ENCODE results near the gene IL4R. TPM values are rescaled to one million over a fixed set of nuclear protein-coding genes. Genes with fewer than 3 reads are reported as not detected.

Gene IL4R
- total RNA-seq, 1 experiment from 2014 or later: 99.0 TPM

DNA sequence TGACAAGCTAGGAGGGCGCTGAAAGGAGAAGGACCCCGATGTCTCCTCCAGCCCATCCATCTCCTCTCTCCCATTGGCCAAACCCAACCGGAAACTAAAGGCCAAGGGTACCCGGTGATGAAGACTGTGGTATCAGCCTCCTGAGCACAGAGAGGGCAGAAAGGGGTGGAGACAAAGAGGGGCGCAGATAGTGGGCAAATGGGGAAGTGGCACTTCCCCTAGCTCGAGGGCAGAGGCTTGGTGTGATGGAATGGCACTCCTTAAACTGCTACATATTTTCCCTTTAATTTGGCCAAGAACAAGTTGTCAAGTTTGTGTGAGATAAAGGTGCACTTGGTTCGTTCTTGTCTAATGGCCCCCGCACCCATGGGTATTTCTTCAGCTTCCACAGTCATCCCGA lies 27.8 kb downstream of the IL4R start:
- BruUV-seq (replicated peaks): no TSS peak
- TF ChIP-seq, protein P1, sequence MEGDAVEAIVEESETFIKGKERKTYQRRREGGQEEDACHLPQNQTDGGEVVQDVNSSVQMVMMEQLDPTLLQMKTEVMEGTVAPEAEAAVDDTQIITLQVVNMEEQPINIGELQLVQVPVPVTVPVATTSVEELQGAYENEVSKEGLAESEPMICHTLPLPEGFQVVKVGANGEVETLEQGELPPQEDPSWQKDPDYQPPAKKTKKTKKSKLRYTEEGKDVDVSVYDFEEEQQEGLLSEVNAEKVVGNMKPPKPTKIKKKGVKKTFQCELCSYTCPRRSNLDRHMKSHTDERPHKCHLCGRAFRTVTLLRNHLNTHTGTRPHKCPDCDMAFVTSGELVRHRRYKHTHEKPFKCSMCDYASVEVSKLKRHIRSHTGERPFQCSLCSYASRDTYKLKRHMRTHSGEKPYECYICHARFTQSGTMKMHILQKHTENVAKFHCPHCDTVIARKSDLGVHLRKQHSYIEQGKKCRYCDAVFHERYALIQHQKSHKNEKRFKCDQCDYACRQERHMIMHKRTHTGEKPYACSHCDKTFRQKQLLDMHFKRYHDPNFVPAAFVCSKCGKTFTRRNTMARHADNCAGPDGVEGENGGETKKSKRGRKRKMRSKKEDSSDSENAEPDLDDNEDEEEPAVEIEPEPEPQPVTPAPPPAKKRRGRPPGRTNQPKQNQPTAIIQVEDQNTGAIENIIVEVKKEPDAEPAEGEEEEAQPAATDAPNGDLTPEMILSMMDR (IDR thresholded peaks at IDR 0.05; ENCODE audit: unreplicated experiment): no peak
- intact Hi-C loops (cut with micrococcal nuclease; ENCODE audit: unreplicated experiment): no loop called here
- no peak overlapping the region for H3K27ac Mint-ChIP-seq (ENCODE audit: unreplicated experiment)
- no peaks in the 10 kb centered on the region for H3K9me3 Mint-ChIP-seq (ENCODE audit: low read depth, unreplicated experiment)
- H3K36me3 Mint-ChIP-seq (ENCODE audit: insufficient read depth, unreplicated experiment): peaks cover 53% of the 10 kb centered on the region
- DNase-seq: no peak
- CTCF ChIA-PET: no interaction called here
- H3K4me3 Mint-ChIP-seq (ENCODE audit: low read depth, unreplicated experiment): no peak overlapping the region
- no peaks in the 10 kb centered on the region for H3K4me1 Mint-ChIP-seq (ENCODE audit: low read depth, unreplicated experiment)
- no peaks in the 10 kb centered on the region for H3K27me3 Mint-ChIP-seq (ENCODE audit: unreplicated experiment)

DNA sequence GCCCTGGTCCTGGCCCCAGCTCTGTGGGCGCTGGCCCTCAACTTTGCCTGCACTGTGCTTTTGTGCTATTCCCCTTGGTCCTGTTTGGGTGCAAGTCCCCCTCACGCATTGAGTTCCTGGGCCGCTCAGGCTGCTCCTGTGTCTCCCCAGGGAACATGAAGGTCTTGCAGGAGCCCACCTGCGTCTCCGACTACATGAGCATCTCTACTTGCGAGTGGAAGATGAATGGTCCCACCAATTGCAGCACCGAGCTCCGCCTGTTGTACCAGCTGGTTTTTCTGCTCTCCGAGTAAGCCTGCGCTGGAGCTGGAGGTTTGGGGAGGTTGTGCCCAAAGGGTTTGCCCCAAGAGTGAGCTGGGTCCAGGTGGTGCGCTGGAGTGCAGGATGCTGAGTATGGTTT lies 28.2 kb downstream of the IL4R start:
- intact Hi-C loops (cut with micrococcal nuclease; ENCODE audit: unreplicated experiment): no loop called here
- TF ChIP-seq, protein P1 (IDR thresholded peaks at IDR 0.05; ENCODE audit: unreplicated experiment): no peak
- CTCF ChIA-PET: no interaction called here
- Mint-ChIP-seq H3K4me1 (ENCODE audit: low read depth, unreplicated experiment) (no peaks in the 10 kb centered on the region), H3K36me3 (ENCODE audit: insufficient read depth, unreplicated experiment) (peaks cover 52% of the 10 kb centered on the region), H3K9me3 (ENCODE audit: low read depth, unreplicated experiment) (no peaks in the 10 kb centered on the region), H3K27ac (ENCODE audit: unreplicated experiment) (no peak overlapping the region), H3K27me3 (ENCODE audit: unreplicated experiment) (no peaks in the 10 kb centered on the region), H3K4me3 (ENCODE audit: low read depth, unreplicated experiment) (no peak overlapping the region)
- no peak for DNase-seq
- BruUV-seq (replicated peaks): no TSS peak

DNA sequence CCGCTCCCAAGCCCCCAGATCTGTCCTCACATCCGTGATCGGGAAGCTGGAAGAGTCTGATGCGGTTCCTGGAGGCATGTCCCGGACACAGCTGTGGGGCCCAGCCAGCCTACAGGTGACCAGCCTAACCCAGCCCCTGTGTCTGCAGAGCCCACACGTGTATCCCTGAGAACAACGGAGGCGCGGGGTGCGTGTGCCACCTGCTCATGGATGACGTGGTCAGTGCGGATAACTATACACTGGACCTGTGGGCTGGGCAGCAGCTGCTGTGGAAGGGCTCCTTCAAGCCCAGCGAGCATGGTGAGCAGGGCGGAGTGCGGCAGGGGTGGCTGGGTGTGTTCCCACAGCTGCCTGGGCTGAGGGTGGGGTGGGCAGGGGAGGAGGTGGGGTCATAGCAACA lies 30.9 kb downstream of the IL4R start:
- Mint-ChIP-seq H3K4me3 (ENCODE audit: low read depth, unreplicated experiment) (no peak overlapping the region), H3K9me3 (ENCODE audit: low read depth, unreplicated experiment) (no peaks in the 10 kb centered on the region), H3K36me3 (ENCODE audit: insufficient read depth, unreplicated experiment) (peaks cover 55% of the 10 kb centered on the region), H3K27ac (ENCODE audit: unreplicated experiment) (no peak overlapping the region), H3K4me1 (ENCODE audit: low read depth, unreplicated experiment) (no peaks in the 10 kb centered on the region), H3K27me3 (ENCODE audit: unreplicated experiment) (no peaks in the 10 kb centered on the region)
- CTCF ChIA-PET: interaction anchor here (0.7 kb wide), 1 partner anchor 10 kb away, joined by 3 read pairs; no protein-coding TSS in a partner anchor
- BruUV-seq (replicated peaks): no TSS peak
- TF ChIP-seq, protein P1 (IDR thresholded peaks at IDR 0.05; ENCODE audit: unreplicated experiment): no peak
- intact Hi-C loops (cut with micrococcal nuclease; ENCODE audit: unreplicated experiment): no loop called here
- DNase-seq: no peak

DNA sequence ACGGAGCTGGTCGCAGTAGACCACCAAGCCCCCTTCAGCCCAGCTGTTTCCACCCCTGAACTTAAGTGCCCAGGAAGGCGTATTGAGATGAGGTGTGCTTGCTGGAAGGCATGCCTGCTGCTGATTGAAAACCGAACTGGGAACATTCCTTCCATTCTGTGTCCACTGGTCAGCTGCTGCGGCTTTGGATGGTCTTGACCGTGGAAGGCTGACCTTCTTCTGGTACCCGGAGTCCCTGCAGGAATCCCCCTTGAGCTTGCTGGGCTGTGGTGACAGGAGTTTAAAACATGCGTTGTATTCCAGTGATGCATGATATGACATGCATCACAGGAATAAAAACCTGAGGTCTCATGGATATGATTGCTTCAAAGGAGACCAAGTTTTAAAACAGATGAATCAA lies 31.4 kb downstream of the IL4R start:
- peaks cover 50% of the 10 kb centered on the region for H3K36me3 Mint-ChIP-seq (ENCODE audit: insufficient read depth, unreplicated experiment)
- TF ChIP-seq, protein P1 (IDR thresholded peaks at IDR 0.05; ENCODE audit: unreplicated experiment): no peak
- CTCF ChIA-PET: no interaction called here
- no peaks in the 10 kb centered on the region for H3K9me3 Mint-ChIP-seq (ENCODE audit: low read depth, unreplicated experiment)
- no peak for DNase-seq
- intact Hi-C loops (cut with micrococcal nuclease; ENCODE audit: unreplicated experiment): no loop called here
- H3K27me3 Mint-ChIP-seq (ENCODE audit: unreplicated experiment): no peaks in the 10 kb centered on the region
- H3K27ac Mint-ChIP-seq (ENCODE audit: unreplicated experiment): no peak overlapping the region
- TSS peak; percentile 12 for BruUV-seq (replicated peaks)
- H3K4me1 Mint-ChIP-seq (ENCODE audit: low read depth, unreplicated experiment): no peaks in the 10 kb centered on the region
- no peak overlapping the region for H3K4me3 Mint-ChIP-seq (ENCODE audit: low read depth, unreplicated experiment)
